K562 (cell line): Measurements from ENCODE around the gene FOXP4. TPM values are rescaled to one million over a fixed set of nuclear protein-coding genes. Genes with fewer than 3 reads are reported as not detected.

Source experiments
- ATAC-seq: fragments of 200-7000 bp; cut with Tn5 transposase; 3 replicates; pipeline ENCODE4 v1.9.1; 2020; ENCODE audit warnings: moderate library complexity
- BruUV-seq: library from RNA; stranded (reverse); fragments of 400-500 nt; replicated peaks from 2 replicates; lab custom pipeline; 2021; lab: Mats Ljungman, UMichigan
- CTCF ChIA-PET: fragments of 300-600 bp; formaldehyde crosslinking; extraction: SDS; loops from one replicate; lab custom pipeline; 2021; ENCODE audit warnings: low intra/inter-chr PET ratio; lab: Yijun Ruan, JAX
- POLR2A ChIA-PET: fragments of 300-600, 350-650 bp; sonication (Branson Sonifier 250); formaldehyde crosslinking; extraction: SDS; loops from one replicate; lab custom pipeline; 2021; ENCODE audit warnings: antibody characterized with exemption, inconsistent platforms; lab: Yijun Ruan, JAX
- DNase-seq, 4 experiments: peaks; one replicate each; pipeline versions ENCODE4 v3.0.0 to v3.0.0-alpha.2; 2011 to 2018; ENCODE audit warnings: low spot score in 3 of 4, mixed read lengths in 3 of 4; ENCODE audit errors: extremely low read depth in 1 of 4
- FAIRE-seq: peaks from 2 replicates; lab custom pipeline; 2011; peaks lifted over from hg19 to GRCh38; lab: Jason Lieb, UNC
- H2AFZ ChIP-seq: 2 replicates; pipeline ENCODE4 v1.6.0; 2011; ENCODE audit warnings: low read depth, low read length, control low read depth, inconsistent platforms
- H3K27ac ChIP-seq: fragments of 200-600 bp; 3 replicates; pipeline ENCODE4 v1.8.0; 2011; ENCODE audit warnings: low read depth, mild to moderate bottlenecking, control low read depth, inconsistent platforms, low read length, moderate library complexity, mixed read lengths; ENCODE audit errors: extremely low read depth
- H3K27me3 ChIP-seq, 2 experiments: fragments of 300-600 bp in 1 of 2; 2 replicates in 1 of 2; 3 replicates in 1 of 2; pipeline versions ENCODE4 v1.6.0 to v1.8.0; 2011; ENCODE audit warnings: inconsistent platforms in 2 of 2, low read length in 2 of 2, mild to moderate bottlenecking in 1 of 2, mixed read lengths in 1 of 2, moderate library complexity in 1 of 2; ENCODE audit not compliant: control insufficient read depth in 2 of 2, insufficient read depth in 2 of 2
- H3K36me3 ChIP-seq: fragments of 300-600 bp; 3 replicates; pipeline ENCODE4 v1.8.0; 2011; ENCODE audit warnings: mild to moderate bottlenecking, low read length, inconsistent platforms; ENCODE audit not compliant: control insufficient read depth, insufficient read depth
- H3K4me1 ChIP-seq, 2 experiments: fragments of 200-600 bp in 1 of 2; replicated peaks in 1 of 2; 2 replicates in 1 of 2; 3 replicates in 1 of 2; pipeline versions ENCODE4 v1.5.1 to v1.8.0; 2011; ENCODE audit warnings: inconsistent platforms in 2 of 2, low read length in 2 of 2, mild to moderate bottlenecking in 1 of 2, mixed read lengths in 1 of 2, moderate library complexity in 1 of 2; ENCODE audit not compliant: control insufficient read depth in 2 of 2, insufficient read depth in 2 of 2
- H3K4me2 ChIP-seq: 2 replicates; pipeline ENCODE4 v1.6.1; 2011; ENCODE audit warnings: low read length, control low read depth, inconsistent platforms, mixed read lengths; ENCODE audit not compliant: insufficient read depth
- H3K4me3 ChIP-seq: fragments of 200-600 bp; sonication (generic), shearing (Covaris generic); 2 replicates; pipeline ENCODE4 v1.5.1; 2016; ENCODE audit warnings: control low read depth, inconsistent platforms
- H3K79me2 ChIP-seq: fragments of 200-600 bp; 3 replicates; pipeline ENCODE4 v1.8.0; 2011; ENCODE audit warnings: low read length, inconsistent platforms; ENCODE audit not compliant: control insufficient read depth, insufficient read depth
- H3K9ac ChIP-seq, 2 experiments: 2 replicates each; pipeline versions ENCODE4 v1.6.0 to v1.6.1; 2011; ENCODE audit warnings: low read depth in 2 of 2, low read length in 2 of 2, control low read depth in 1 of 2, inconsistent platforms in 1 of 2, mild to moderate bottlenecking in 1 of 2, mixed read lengths in 1 of 2; ENCODE audit not compliant: insufficient read depth in 1 of 2
- H3K9me1 ChIP-seq: one replicate; pipeline ENCODE4 v1.6.0; 2011; ENCODE audit warnings: inconsistent platforms, mild to moderate bottlenecking, low read length, moderate library complexity; ENCODE audit not compliant: control insufficient read depth, insufficient read depth
- H3K9me3 ChIP-seq: replicated peaks from 2 replicates; pipeline ENCODE4 v1.5.1; 2011; ENCODE audit warnings: low read depth, low read length, inconsistent platforms; ENCODE audit not compliant: control insufficient read depth, insufficient read depth
- H4K20me1 ChIP-seq: replicated peaks from 2 replicates; pipeline ENCODE4 v1.6.1; 2011; ENCODE audit warnings: low read length, inconsistent platforms, mixed read lengths; ENCODE audit not compliant: control insufficient read depth, insufficient read depth
- ARNT ChIP-seq, 2 experiments: fragments of 450-650 bp; IDR thresholded peaks; 2 replicates each; pipeline ENCODE4 v1.6.1; 2016; ENCODE audit warnings: mild to moderate bottlenecking in 1 of 2
- ATF4 ChIP-seq: fragments of 450-650 bp; formaldehyde crosslinking; IDR thresholded peaks from 2 replicates; pipeline ENCODE4 v1.4.0; 2022; ENCODE audit warnings: mild to moderate bottlenecking, moderate library complexity
- BHLHE40 ChIP-seq: IDR thresholded peaks from 2 replicates; pipeline ENCODE4 v1.6.1; 2011; ENCODE audit warnings: low read length, improper control_type of control experiment
- BRF1 ChIP-seq: IDR thresholded peaks from 3 replicates; pipeline ENCODE4 v1.6.1; 2011; ENCODE audit warnings: borderline replicate concordance, mild to moderate bottlenecking; ENCODE audit not compliant: insufficient read length; ENCODE audit errors: extremely low read depth
- E2F3 ChIP-seq: fragments of 250-450 bp; sonication (Bioruptor Pico); IDR thresholded peaks from 2 replicates; pipeline ENCODE4 v1.4.0; 2020; ENCODE audit warnings: mild to moderate bottlenecking
- MAZ ChIP-seq, 2 experiments: fragments of 450-650 bp in 1 of 2; sonication (generic) in 1 of 2; formaldehyde crosslinking; IDR thresholded peaks in 1 of 2; conservative IDR thresholded peaks in 1 of 2; 2 replicates each; pipeline versions ENCODE4 v1.4.0 to v1.5.0; 2020; ENCODE audit warnings: mild to moderate bottlenecking in 1 of 2, missing genetic modification reagents in 1 of 2
- PKNOX1 ChIP-seq: fragments of 450-650 bp; IDR thresholded peaks from 2 replicates; pipeline ENCODE4 v1.6.1; 2016
- UBTF ChIP-seq, 2 experiments: IDR thresholded peaks; 2 replicates each; pipeline ENCODE4 v1.6.1; 2012; ENCODE audit warnings: improper control_type of control experiment in 2 of 2, low read depth in 2 of 2, low read length in 2 of 2, borderline replicate concordance in 1 of 2
- ZNF324 ChIP-seq: fragments of 250-450 bp; sonication (Bioruptor Pico); IDR thresholded peaks from 2 replicates; pipeline ENCODE4 v1.4.0; 2020; ENCODE audit warnings: mild to moderate bottlenecking
- WGBS: fragments of 100-300 bp; shearing (Covaris generic); methylation state at CpG from one replicate; pipeline ENCODE4 v1.1.6; 2016; ENCODE audit warnings: low coverage, mixed read lengths; ENCODE audit not compliant: insufficient coverage; ENCODE audit errors: missing lambda C conversion rate; 5-methylcytosine and 5-hydroxymethylcytosine counted together
- in situ Hi-C: fragments of 300-500 bp; cut with MboI; formaldehyde crosslinking; loops from 4 replicates; pipeline ENCODE4 v1.15.0; 2018; ENCODE audit warnings: inconsistent platforms, mixed read lengths
- intact Hi-C: fragments of 100-400 bp; cut with micrococcal nuclease; formaldehyde crosslinking; loops from 2 replicates; pipeline ENCODE4 v1.14.2; 2022
- polyA plus RNA-seq, 8 experiments: library from polyadenylated mRNA; depleted of rRNA in 4 of 8; stranded (reverse) in 5 of 8; unstranded in 3 of 8; fragments of >200 nt; fragmentation: Nextera tagmentation in 2 of 8; fragmentation: Illumina TruSeq in 1 of 8; extraction: Ambion mirVana in 2 of 8; extraction: Trizol in 1 of 8; gene quantifications; 2 replicates each; pipeline versions ENCODE4 v1.2.1 to v1.2.3, GENCODE V29; 2011 to 2014; ENCODE audit warnings: inconsistent platforms in 1 of 8, missing spikeins in 1 of 8
- total RNA-seq, 7 experiments: library from RNA; depleted of rRNA in 6 of 7; stranded (reverse); fragments of >200 nt in 6 of 7; fragmentation: Illumina TruSeq in 2 of 7; extraction: Trizol in 2 of 7; gene quantifications; 2 replicates each; pipeline versions ENCODE4 v1.2.1 to v1.2.3, GENCODE V29; 2011 to 2021; ENCODE audit warnings: low replicate concordance in 1 of 7
- TF ChIP-seq, protein P1 (sequence below): sonication (generic); formaldehyde crosslinking; IDR thresholded peaks from 2 replicates; pipeline ENCODE4 v1.5.0; 2020; ENCODE audit warnings: missing genetic modification reagents
- TF ChIP-seq, protein P2 (sequence below): fragments of 450-650 bp; conservative IDR thresholded peaks from 2 replicates; pipeline ENCODE4 v1.6.1; 2016; ENCODE audit warnings: missing genetic modification characterization, low read depth, mild to moderate bottlenecking, control low read depth, missing compliant biosample characterization
- TF ChIP-seq, protein P3 (sequence below): fragments of 450-650 bp; IDR thresholded peaks from one replicate; pipeline ENCODE4 v1.6.1; 2018; ENCODE audit warnings: mild to moderate bottlenecking, moderate library complexity; ENCODE audit not compliant: partially characterized antibody

FOXP4 gene
- total and polyA plus RNA-seq, 9 of the 15 experiments (the other 6 are each of a cell fraction or from before 2014, with no cell fraction given), result 0.11 to 29.4 (median 2.3) TPM

DNA sequence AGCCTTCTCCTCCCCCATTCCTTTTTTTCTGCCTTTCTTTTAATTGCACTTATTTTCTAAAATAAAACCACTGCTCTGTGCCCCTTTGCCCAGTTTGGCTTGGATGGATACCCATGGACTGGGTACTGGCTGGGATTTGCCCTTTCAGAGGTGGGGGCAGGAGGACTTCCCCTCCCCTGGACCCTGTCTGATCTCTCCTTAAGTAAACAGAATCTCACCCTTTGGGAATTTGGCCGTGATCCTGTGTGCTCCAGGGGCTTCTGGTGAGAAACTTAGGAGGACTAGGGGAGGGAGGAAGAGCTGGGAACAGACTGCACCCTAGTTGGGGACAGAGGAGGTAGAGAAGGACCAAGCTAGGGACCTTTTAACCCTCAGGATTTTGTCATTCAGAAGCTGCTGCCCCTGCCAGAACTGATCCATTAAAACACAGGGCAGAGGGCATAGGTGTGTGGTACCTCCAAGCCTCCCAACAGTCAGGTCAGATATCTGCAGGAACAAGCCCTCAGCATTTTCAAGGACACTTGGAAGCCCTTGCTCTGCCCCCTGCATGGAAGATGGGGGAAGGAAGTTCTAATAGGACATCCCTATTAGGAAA lies 7.3 kb downstream of the FOXP4 start:
- POLR2A ChIA-PET, result interaction anchor here (0.6 to 2.0 kb wide), 4 partner anchors 10 to 1716 kb away, joined by 3 to 10 read pairs (median 3); no protein-coding TSS in a partner anchor
- Histone ChIP-seq H3K36me3 (peaks cover 17% of the 10 kb centered on the region; the same call in 1 of the 3 replicates), H3K79me2 (no peaks in the 10 kb centered on the region), H3K4me2 (no peak overlapping the region), H4K20me1 (no peaks in the 10 kb centered on the region; the same call in 1 of the 2 replicates), H3K4me3 (no peak overlapping the region), H3K4me1 (peaks cover 0 to 12% of the 10 kb centered on the region in 2 experiments; a peak in 3 of 5 replicates), H3K9ac (no peak overlapping the region), H3K9me3 (no peaks in the 10 kb centered on the region), H3K27ac (no peak overlapping the region), H3K27me3 (no peaks in the 10 kb centered on the region), H3K9me1 (no peaks in the 10 kb centered on the region), H2AFZ (no peak overlapping the region)
- ATAC-seq, result no peak
- TF ChIP-seq, protein P1, sequence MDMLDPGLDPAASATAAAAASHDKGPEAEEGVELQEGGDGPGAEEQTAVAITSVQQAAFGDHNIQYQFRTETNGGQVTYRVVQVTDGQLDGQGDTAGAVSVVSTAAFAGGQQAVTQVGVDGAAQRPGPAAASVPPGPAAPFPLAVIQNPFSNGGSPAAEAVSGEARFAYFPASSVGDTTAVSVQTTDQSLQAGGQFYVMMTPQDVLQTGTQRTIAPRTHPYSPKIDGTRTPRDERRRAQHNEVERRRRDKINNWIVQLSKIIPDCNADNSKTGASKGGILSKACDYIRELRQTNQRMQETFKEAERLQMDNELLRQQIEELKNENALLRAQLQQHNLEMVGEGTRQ (CRISPR knock-in tag), result no peak
- TF ChIP-seq UBTF (IDR thresholded peaks at IDR 0.05; ENCODE audit: borderline replicate concordance in 1 of 2, low read depth in 2 of 2, low read length in 2 of 2), result no peak
- no peak for TF ChIP-seq ATF4 (CRISPR knock-in tag)
- no peak for TF ChIP-seq MAZ (CRISPR knock-in tag; conservative IDR thresholded peaks at IDR 0.05 in 1 of 2, IDR thresholded peaks at IDR 0.05 in 1 of 2)
- no peak for TF ChIP-seq E2F3 (CRISPR knock-in tag)
- TF ChIP-seq, protein P2, sequence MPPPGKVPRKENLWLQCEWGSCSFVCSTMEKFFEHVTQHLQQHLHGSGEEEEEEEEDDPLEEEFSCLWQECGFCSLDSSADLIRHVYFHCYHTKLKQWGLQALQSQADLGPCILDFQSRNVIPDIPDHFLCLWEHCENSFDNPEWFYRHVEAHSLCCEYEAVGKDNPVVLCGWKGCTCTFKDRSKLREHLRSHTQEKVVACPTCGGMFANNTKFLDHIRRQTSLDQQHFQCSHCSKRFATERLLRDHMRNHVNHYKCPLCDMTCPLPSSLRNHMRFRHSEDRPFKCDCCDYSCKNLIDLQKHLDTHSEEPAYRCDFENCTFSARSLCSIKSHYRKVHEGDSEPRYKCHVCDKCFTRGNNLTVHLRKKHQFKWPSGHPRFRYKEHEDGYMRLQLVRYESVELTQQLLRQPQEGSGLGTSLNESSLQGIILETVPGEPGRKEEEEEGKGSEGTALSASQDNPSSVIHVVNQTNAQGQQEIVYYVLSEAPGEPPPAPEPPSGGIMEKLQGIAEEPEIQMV (tag), result no peak
- no peak for TF ChIP-seq BRF1
- TF ChIP-seq, protein P3, sequence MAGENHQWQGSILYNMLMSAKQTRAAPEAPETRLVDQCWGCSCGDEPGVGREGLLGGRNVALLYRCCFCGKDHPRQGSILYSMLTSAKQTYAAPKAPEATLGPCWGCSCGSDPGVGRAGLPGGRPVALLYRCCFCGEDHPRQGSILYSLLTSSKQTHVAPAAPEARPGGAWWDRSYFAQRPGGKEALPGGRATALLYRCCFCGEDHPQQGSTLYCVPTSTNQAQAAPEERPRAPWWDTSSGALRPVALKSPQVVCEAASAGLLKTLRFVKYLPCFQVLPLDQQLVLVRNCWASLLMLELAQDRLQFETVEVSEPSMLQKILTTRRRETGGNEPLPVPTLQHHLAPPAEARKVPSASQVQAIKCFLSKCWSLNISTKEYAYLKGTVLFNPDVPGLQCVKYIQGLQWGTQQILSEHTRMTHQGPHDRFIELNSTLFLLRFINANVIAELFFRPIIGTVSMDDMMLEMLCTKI, result no peak
- no peak for TF ChIP-seq BHLHE40
- TF ChIP-seq ARNT (IDR thresholded peaks at IDR 0.05), result no peak
- no peak for TF ChIP-seq ZNF324 (CRISPR knock-in tag)
- no peak for TF ChIP-seq PKNOX1
- no TSS peak for BruUV-seq
- in situ Hi-C loops (no loop called here), intact Hi-C loops (no loop called here)
- CTCF ChIA-PET, result no interaction called here
- no peak for DNase-seq
- no peak for FAIRE-seq
- WGBS, result 67% methylated on average over 1 of the region's 1 CpG
